Spleen (tissue), 7 donors: ENCODE data around the gene TIPARP.

ENCODE experiments used
- POLR2AphosphoS5 ChIP-seq, 3 donors: sonication (generic); formaldehyde crosslinking; IDR thresholded peaks; one replicate each; pipeline ENCODE4 v1.5.1; 2017; ENCODE audit warnings: antibody characterized with exemption in 3 of 3
- TF ChIP-seq, protein P1 (sequence below), 11 experiments: fragments of 200-600 bp in 7 of 11; fragments of 450-650 bp in 4 of 11; sonication (generic) in 4 of 11; IDR thresholded peaks in 8 of 11; conservative IDR thresholded peaks in 3 of 11; 1 replicate in 7 of 11; 2 replicates in 4 of 11; pipeline versions ENCODE4 v1.4.0 to v1.8.0; 2016 to 2021; ENCODE audit warnings: antibody characterized with exemption in 11 of 11, inconsistent platforms in 4 of 11, mild to moderate bottlenecking in 1 of 11
- donor health status: DM: no; HTN: no; CAD: no; lungs with moderate emphysema.
- donor health status: DM: no; HTN: no; CAD: no.
- donor health status: DM: no; HTN: no; CAD: no.

GRCh38 chr3:156688632-156689452, 14.5 kb downstream of the TIPARP start:
- TF ChIP-seq, protein P1, sequence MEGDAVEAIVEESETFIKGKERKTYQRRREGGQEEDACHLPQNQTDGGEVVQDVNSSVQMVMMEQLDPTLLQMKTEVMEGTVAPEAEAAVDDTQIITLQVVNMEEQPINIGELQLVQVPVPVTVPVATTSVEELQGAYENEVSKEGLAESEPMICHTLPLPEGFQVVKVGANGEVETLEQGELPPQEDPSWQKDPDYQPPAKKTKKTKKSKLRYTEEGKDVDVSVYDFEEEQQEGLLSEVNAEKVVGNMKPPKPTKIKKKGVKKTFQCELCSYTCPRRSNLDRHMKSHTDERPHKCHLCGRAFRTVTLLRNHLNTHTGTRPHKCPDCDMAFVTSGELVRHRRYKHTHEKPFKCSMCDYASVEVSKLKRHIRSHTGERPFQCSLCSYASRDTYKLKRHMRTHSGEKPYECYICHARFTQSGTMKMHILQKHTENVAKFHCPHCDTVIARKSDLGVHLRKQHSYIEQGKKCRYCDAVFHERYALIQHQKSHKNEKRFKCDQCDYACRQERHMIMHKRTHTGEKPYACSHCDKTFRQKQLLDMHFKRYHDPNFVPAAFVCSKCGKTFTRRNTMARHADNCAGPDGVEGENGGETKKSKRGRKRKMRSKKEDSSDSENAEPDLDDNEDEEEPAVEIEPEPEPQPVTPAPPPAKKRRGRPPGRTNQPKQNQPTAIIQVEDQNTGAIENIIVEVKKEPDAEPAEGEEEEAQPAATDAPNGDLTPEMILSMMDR (IDR thresholded peaks at IDR 0.05 in 8 of 11, conservative IDR thresholded peaks at IDR 0.05 in 3 of 11): no peak
- TF ChIP-seq POLR2AphosphoS5 (IDR thresholded peaks at IDR 0.05): no peak
